WTC11 (cell line): Measurements from ENCODE around the gene RRP1B. TPM values are rescaled to one million over a fixed set of nuclear protein-coding genes. Genes with fewer than 3 reads are reported as not detected.
A peak's percentile ranks its signal among the peaks of the same experiment; 100 is the strongest.

Source experiments
- AR ChIP-seq: fragments of 250-450 bp; sonication (Bioruptor Pico); IDR thresholded peaks from 2 replicates; pipeline ENCODE4 v1.9.0; 2021; ENCODE audit warnings: mild to moderate bottlenecking
- ATF3 ChIP-seq: sonication (generic); formaldehyde crosslinking; conservative IDR thresholded peaks from 2 replicates; pipeline ENCODE4 v1.8.1; 2022; ENCODE audit warnings: mild to moderate bottlenecking, missing genetic modification reagents
- ATF6 ChIP-seq: sonication (generic); formaldehyde crosslinking; IDR thresholded peaks from 2 replicates; pipeline ENCODE4 v1.8.1; 2023; ENCODE audit warnings: mild to moderate bottlenecking, missing genetic modification reagents
- CDX4 ChIP-seq: fragments of 250-450 bp; sonication (Bioruptor Pico); IDR thresholded peaks from 2 replicates; pipeline ENCODE4 v1.9.0; 2021; ENCODE audit warnings: moderate library complexity, mild to moderate bottlenecking, inconsistent platforms, borderline replicate concordance
- CTCF ChIP-seq: fragments of 200-600 bp; IDR thresholded peaks from 2 replicates; pipeline ENCODE4 v1.8.0; 2022; ENCODE audit warnings: antibody characterized with exemption
- FOXJ3 ChIP-seq: sonication (generic); formaldehyde crosslinking; IDR thresholded peaks from 2 replicates; pipeline ENCODE4 v1.9.0; 2021; ENCODE audit warnings: missing genetic modification reagents, mild to moderate bottlenecking, borderline replicate concordance
- FOXP4 ChIP-seq: sonication (generic); formaldehyde crosslinking; IDR thresholded peaks from 2 replicates; pipeline ENCODE4 v1.8.0; 2022; ENCODE audit warnings: mild to moderate bottlenecking, missing genetic modification reagents
- JAZF1 ChIP-seq: fragments of 250-450 bp; sonication (Bioruptor Pico); IDR thresholded peaks from 2 replicates; pipeline ENCODE4 v1.9.0; 2021; ENCODE audit warnings: moderate library complexity, mild to moderate bottlenecking, inconsistent platforms
- MAX ChIP-seq: sonication (generic); formaldehyde crosslinking; IDR thresholded peaks from 2 replicates; pipeline ENCODE4 v1.8.0; 2022; ENCODE audit warnings: mild to moderate bottlenecking, missing genetic modification reagents
- NFATC4 ChIP-seq: fragments of 250-450 bp; sonication (Bioruptor Pico); IDR thresholded peaks from 2 replicates; pipeline ENCODE4 v1.9.0; 2021; ENCODE audit warnings: mild to moderate bottlenecking
- NFE2L1 ChIP-seq: sonication (generic); formaldehyde crosslinking; IDR thresholded peaks from 2 replicates; pipeline ENCODE4 v1.8.1; 2023; ENCODE audit warnings: missing genetic modification reagents
- NFYB ChIP-seq: sonication (generic); formaldehyde crosslinking; conservative IDR thresholded peaks from 2 replicates; pipeline ENCODE4 v1.8.0; 2022; ENCODE audit warnings: low read depth, missing genetic modification reagents
- NR2C2 ChIP-seq: sonication (generic); formaldehyde crosslinking; IDR thresholded peaks from 2 replicates; pipeline ENCODE4 v1.8.0; 2022; ENCODE audit warnings: mild to moderate bottlenecking, missing genetic modification reagents
- RORB ChIP-seq: fragments of 250-450 bp; sonication (Bioruptor Pico); IDR thresholded peaks from 2 replicates; pipeline ENCODE4 v1.9.0; 2021; ENCODE audit warnings: mild to moderate bottlenecking
- USF1 ChIP-seq: sonication (generic); formaldehyde crosslinking; IDR thresholded peaks from 2 replicates; pipeline ENCODE4 v1.8.0; 2022; ENCODE audit warnings: mild to moderate bottlenecking, missing genetic modification reagents
- ZNF121 ChIP-seq: sonication (generic); formaldehyde crosslinking; IDR thresholded peaks from 2 replicates; pipeline ENCODE4 v1.8.0; 2023; ENCODE audit warnings: missing genetic modification reagents
- ZNF219 ChIP-seq: sonication (generic); formaldehyde crosslinking; IDR thresholded peaks from 2 replicates; pipeline ENCODE4 v1.8.0; 2023; ENCODE audit warnings: missing genetic modification reagents, mild to moderate bottlenecking, borderline replicate concordance
- ZNF281 ChIP-seq: sonication (generic); formaldehyde crosslinking; IDR thresholded peaks from 2 replicates; pipeline ENCODE4 v1.8.0; 2023; ENCODE audit warnings: mild to moderate bottlenecking, missing genetic modification reagents
- ZNF532 ChIP-seq: fragments of 250-450 bp; sonication (Bioruptor Pico); IDR thresholded peaks from 2 replicates; pipeline ENCODE4 v1.9.0; 2021; ENCODE audit warnings: mild to moderate bottlenecking, borderline replicate concordance
- total RNA-seq: library from RNA; stranded (reverse); gene quantifications from 3 replicates; pipeline ENCODE4 v1.2.3, GENCODE V29; 2021

The RRP1B gene
- total RNA-seq, 1 experiment from 2014 or later, result 74.9 TPM

- TF ChIP-seq ZNF281 (CRISPR knock-in tag) (no peak), USF1 (CRISPR knock-in tag) (peak; percentile 70; the same call in 1 of the 2 replicates), FOXP4 (CRISPR knock-in tag) (peak; percentile 73), ZNF121 (CRISPR knock-in tag) (0 out of 2 replicates have a peak, but pooled peaks have one; percentile 23), NFATC4 (no peak), CTCF (no peak), ATF3 (no peak), AR (no peak), NFE2L1 (no peak), RORB (no peak), NR2C2 (no peak), JAZF1 (CRISPR knock-in tag) (no peak), ATF6 (CRISPR knock-in tag) (no peak), ZNF219 (CRISPR knock-in tag) (no peak), ZNF532 (CRISPR knock-in tag) (no peak), FOXJ3 (CRISPR knock-in tag) (no peak), MAX (peak; percentile 88), NFYB (no peak), CDX4 (CRISPR knock-in tag) (no peak)
Observed at GRCh38 chr21:43728467-43729390, 69.4 kb downstream of the RRP1B start (continued).
